AG09319 (cell line): ENCODE data around the gene C1QTNF1.

Experiments used
- DNase-seq: peaks from one replicate; pipeline ENCODE4 v3.0.0-alpha.2; 2010; ENCODE audit warnings: low read depth; ENCODE audit errors: extremely low read depth
- CTCF ChIP-seq: IDR thresholded peaks from 2 replicates; pipeline ENCODE4 v1.5.1; 2011; ENCODE audit warnings: low read depth, mild to moderate bottlenecking, inconsistent platforms, low read length, moderate library complexity

The C1QTNF1 gene

DNA sequence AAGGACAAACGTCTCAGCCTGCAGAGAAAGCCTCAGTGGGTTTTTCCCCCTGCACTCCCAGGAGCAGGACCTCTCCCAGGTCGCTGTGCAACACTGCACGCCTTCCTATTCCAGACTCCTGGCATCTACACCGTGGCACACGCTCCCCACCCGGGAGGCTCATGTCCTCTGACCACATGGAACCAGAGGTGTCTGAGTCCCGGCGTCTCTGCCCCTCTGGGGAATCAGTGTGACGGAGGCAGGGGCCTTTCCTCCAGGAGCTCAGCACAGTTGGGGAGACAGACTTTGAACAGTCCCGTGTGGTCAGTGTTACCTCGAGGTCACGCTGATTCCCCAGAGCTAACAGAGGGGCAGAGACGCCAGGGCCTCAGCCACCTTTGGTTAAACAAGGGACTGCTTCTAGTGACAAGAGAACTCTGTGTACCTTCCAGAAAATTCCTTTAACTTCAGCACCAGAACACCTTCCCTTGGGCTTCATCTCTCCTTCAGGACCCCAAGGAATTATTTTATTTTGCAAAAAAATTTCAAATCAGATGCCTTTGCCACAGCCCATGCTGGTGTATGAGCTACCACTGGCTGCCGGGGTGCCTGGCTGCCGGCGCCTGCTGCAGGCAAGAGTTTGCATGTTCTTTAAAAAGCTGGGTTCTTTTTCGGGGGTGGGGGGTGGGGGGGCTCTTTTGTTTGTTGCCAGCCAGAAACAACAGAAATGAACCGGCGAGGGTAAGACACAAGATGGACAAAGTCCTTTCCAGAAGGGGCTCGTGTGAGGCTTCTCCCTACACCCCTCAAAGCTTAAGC, 21.0 kb upstream of the C1QTNF1 start:
- no peak for TF ChIP-seq CTCF
- DNase-seq: no peak

- no peak for TF ChIP-seq CTCF
These were observed 20.1 kb upstream of the C1QTNF1 start for GRCh38 chr17:79003661-79004411.

GRCh38 chr17:79005063-79005861, 18.7 kb upstream of the C1QTNF1 start:
- DNase-seq: no peak
- TF ChIP-seq CTCF: no peak

More at GRCh38 chr17:79003661-79004411, 20.1 kb upstream of the C1QTNF1 start:
- DNase-seq: no peak

GRCh38 chr17:79006046-79006445, 17.9 kb upstream of the C1QTNF1 start:
- TF ChIP-seq CTCF: no peak
- no peak for DNase-seq

DNA sequence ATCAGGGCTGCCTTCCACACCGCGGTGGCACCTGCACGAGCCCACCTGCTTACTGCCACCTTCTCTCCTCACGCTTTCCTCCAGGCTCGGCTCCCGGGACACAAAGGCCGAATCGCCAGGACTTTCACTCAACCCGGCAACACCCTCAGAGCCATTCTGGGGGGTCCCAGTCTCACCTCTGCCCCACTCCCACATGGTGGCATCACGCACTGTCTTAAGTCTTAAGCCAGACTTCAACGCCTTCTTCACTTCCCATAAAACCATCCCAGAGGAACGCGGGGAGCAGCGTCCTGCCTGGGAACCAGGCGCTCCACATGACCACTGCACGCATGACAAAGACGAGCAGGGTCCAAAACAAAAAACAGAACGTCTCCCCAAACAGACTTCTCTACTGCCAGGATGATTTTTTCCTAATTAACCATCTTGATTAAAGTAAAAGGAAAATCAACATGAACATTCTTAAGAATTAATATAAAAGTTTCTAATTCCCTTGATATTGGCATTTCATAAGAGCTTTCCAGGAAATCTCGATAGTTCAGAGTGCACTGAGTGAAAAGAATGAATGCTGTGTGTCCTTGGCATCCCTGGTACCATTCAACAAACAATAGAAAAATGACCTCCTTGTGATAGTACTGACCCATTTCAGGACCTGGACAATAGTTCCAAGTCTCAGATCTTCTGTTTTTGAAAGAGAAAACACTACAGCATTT, 17.0 kb upstream of the C1QTNF1 start:
- DNase-seq: no peak
- no peak for TF ChIP-seq CTCF

- no peak for TF ChIP-seq CTCF
- no peak for DNase-seq
These were observed 16.2 kb upstream of the C1QTNF1 start for GRCh38 chr17:79007504-79008381.
